PC-9 (cell line): ENCODE results near the gene NAV3. TPM values are rescaled to one million over a fixed set of nuclear protein-coding genes. Genes with fewer than 3 reads are reported as not detected.

Source experiments
- BruUV-seq: library from RNA; stranded (reverse); fragments of 400-500 nt; replicated peaks from 2 replicates; lab custom pipeline; 2021; lab: Mats Ljungman, UMichigan
- CTCF ChIA-PET: fragments of 300-600 bp; sonication (Branson Sonifier 250); formaldehyde crosslinking; loops from one replicate; lab custom pipeline; 2022; ENCODE audit warnings: antibody characterized with exemption; lab: Charles Lee
- POLR2A ChIA-PET: fragments of 300-600 bp; sonication (Branson Sonifier 250); formaldehyde crosslinking; loops from one replicate; lab custom pipeline; 2022; ENCODE audit warnings: antibody characterized with exemption; ENCODE audit not compliant: unreplicated experiment; lab: Charles Lee
- DNase-seq, 2 experiments: peaks; one replicate each; pipeline versions ENCODE4 v3.0.0 to v3.0.0-alpha.2; 2015 to 2022; ENCODE audit warnings: mixed read lengths in 1 of 2
- H2AFZ ChIP-seq: fragments of 200-600 bp; sonication (generic); 2 replicates; pipeline ENCODE4 v1.8.1; 2017; ENCODE audit warnings: antibody characterized with exemption
- H3F3A ChIP-seq: fragments of 200-600 bp; sonication (generic); 2 replicates; pipeline ENCODE4 v1.8.1; 2017; ENCODE audit warnings: antibody characterized with exemption, mild to moderate bottlenecking, low read depth; ENCODE audit not compliant: insufficient read depth
- H3K27ac ChIP-seq: fragments of 200-600 bp; sonication (generic); 2 replicates; pipeline ENCODE4 v1.6.1; 2016; ENCODE audit warnings: mixed run types
- H3K27me3 ChIP-seq: fragments of 200-600 bp; sonication (generic); 2 replicates; pipeline ENCODE4 v1.6.1; 2016; ENCODE audit warnings: low read depth, mixed run types; ENCODE audit not compliant: insufficient read depth
- H3K36me3 ChIP-seq: fragments of 200-600 bp; sonication (generic); 2 replicates; pipeline ENCODE4 v1.6.1; 2016; ENCODE audit warnings: low read depth, mixed run types
- H3K4me1 ChIP-seq: fragments of 200-600 bp; sonication (generic); replicated peaks from 2 replicates; pipeline ENCODE4 v1.6.1; 2016; ENCODE audit warnings: mixed run types; ENCODE audit not compliant: insufficient read depth
- H3K4me2 ChIP-seq: fragments of 200-600 bp; sonication (generic); 2 replicates; pipeline ENCODE4 v1.6.1; 2017; ENCODE audit warnings: mixed run types
- H3K4me3 ChIP-seq: fragments of 200-600 bp; sonication (generic); 2 replicates; pipeline ENCODE4 v1.6.1; 2016; ENCODE audit warnings: mixed run types
- H3K79me2 ChIP-seq: fragments of 200-600 bp; sonication (generic); 2 replicates; pipeline ENCODE4 v1.6.1; 2017; ENCODE audit warnings: low read depth, mixed run types
- H3K9me2 ChIP-seq: fragments of 200-600 bp; sonication (generic); 2 replicates; pipeline ENCODE4 v1.8.1; 2017; ENCODE audit warnings: mild to moderate bottlenecking; ENCODE audit not compliant: insufficient read depth
- H3K9me3 ChIP-seq: fragments of 200-600 bp; sonication (generic); 2 replicates; pipeline ENCODE4 v1.8.1; 2016; ENCODE audit warnings: low read depth; ENCODE audit not compliant: insufficient read depth
- H4K20me1 ChIP-seq: fragments of 200-600 bp; sonication (generic); 2 replicates; pipeline ENCODE4 v1.8.1; 2017; ENCODE audit not compliant: insufficient read depth
- CTCF ChIP-seq: fragments of 200-600 bp; sonication (generic); conservative IDR thresholded peaks from 2 replicates; pipeline ENCODE4 v1.6.1; 2017; ENCODE audit warnings: mixed run types, antibody characterized with exemption, mild to moderate bottlenecking, moderate library complexity
- EZH2 ChIP-seq: fragments of 200-600 bp; sonication (generic); IDR thresholded peaks from 2 replicates; pipeline ENCODE4 v1.8.0; 2017; ENCODE audit warnings: antibody characterized with exemption, low read depth
- intact Hi-C: fragments of 100-400 bp; cut with micrococcal nuclease; formaldehyde crosslinking; loops from one replicate; pipeline ENCODE4 v1.10.0; 2022; ENCODE audit not compliant: unreplicated experiment
- total RNA-seq: library from RNA; stranded (reverse); gene quantifications from 2 replicates; pipeline ENCODE4 v1.2.3, GENCODE V29; 2021

Gene NAV3
- total RNA-seq, 1 experiment from 2014 or later: 13.6 TPM

- Histone ChIP-seq H3F3A (no peaks in the 10 kb centered on the region), H3K79me2 (no peaks in the 10 kb centered on the region), H3K9me3 (no peaks in the 10 kb centered on the region), H2AFZ (no peak overlapping the region), H3K9me2 (peaks cover 4% of the 10 kb centered on the region; the same call in 1 of the 2 replicates), H3K4me1 (no peaks in the 10 kb centered on the region), H3K27ac (no peak overlapping the region), H3K4me3 (no peak overlapping the region), H4K20me1 (no peaks in the 10 kb centered on the region), H3K4me2 (no peak overlapping the region), H3K36me3 (no peaks in the 10 kb centered on the region), H3K27me3 (no peaks in the 10 kb centered on the region)
- POLR2A ChIA-PET: no interaction called here
- CTCF ChIA-PET: no interaction called here
- no TSS peak for BruUV-seq
- DNase-seq: no peak
- TF ChIP-seq CTCF (no peak), EZH2 (no peak)
- intact Hi-C loops: no loop called here
Measured at GRCh38 chr12:78038541-78038940, 207.8 kb downstream of the NAV3 start.

DNA sequence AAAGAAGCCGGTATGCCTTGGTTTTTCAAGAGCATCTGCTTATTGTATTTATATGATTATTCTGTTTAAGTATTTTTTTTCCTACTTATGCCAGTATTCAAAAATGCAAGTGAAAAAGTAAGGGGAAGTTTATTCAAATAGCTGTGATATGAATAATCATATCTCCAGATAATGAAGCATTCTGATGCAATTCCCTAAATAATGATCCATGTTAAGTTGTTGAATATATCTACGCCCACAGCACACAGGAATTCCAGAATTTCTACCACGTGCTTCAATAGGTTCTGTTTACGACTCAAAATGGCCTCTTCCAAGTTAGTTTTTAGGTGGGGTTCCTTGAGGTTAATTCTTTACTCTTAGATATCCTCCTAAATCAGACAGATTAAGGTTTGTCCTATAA lies 208.3 kb downstream of the NAV3 start:
- Histone ChIP-seq H4K20me1 (no peaks in the 10 kb centered on the region), H3K9me2 (peaks cover 4% of the 10 kb centered on the region; the same call in 1 of the 2 replicates), H3K79me2 (no peaks in the 10 kb centered on the region), H3K36me3 (no peaks in the 10 kb centered on the region), H3K9me3 (no peaks in the 10 kb centered on the region), H3F3A (no peaks in the 10 kb centered on the region), H2AFZ (no peak overlapping the region), H3K27me3 (no peaks in the 10 kb centered on the region), H3K4me1 (no peaks in the 10 kb centered on the region), H3K4me2 (no peak overlapping the region), H3K4me3 (no peak overlapping the region), H3K27ac (no peak overlapping the region)
- DNase-seq: no peak
- no TSS peak for BruUV-seq
- CTCF ChIA-PET: no interaction called here
- POLR2A ChIA-PET: no interaction called here
- intact Hi-C loops: no loop called here
- TF ChIP-seq CTCF (no peak), EZH2 (no peak)

DNA sequence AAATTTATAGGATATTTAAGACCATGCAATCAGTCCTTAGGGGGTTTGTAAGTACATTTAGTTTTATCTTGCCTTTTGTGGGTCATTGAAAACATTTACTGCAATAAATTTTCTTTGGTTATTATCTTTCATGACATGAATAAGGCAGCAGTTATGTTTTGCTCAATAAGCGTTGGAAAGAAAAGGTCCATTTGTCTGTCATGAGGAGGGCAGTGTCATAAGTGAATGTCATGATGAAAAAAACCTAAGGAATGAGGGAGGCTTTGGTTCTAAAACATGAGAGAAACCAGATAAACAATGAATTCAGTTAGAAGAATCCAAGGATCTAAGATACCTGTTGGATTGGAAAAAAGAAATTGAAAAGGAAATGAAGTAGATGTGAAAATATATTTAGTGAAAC lies 209.4 kb downstream of the NAV3 start:
- intact Hi-C loops: no loop called here
- Histone ChIP-seq H3K9me2 (peaks cover 4% of the 10 kb centered on the region; the same call in 1 of the 2 replicates), H3F3A (no peaks in the 10 kb centered on the region), H3K9me3 (no peaks in the 10 kb centered on the region), H4K20me1 (no peaks in the 10 kb centered on the region), H3K4me3 (no peak overlapping the region), H3K36me3 (no peaks in the 10 kb centered on the region), H3K4me2 (no peak overlapping the region), H3K79me2 (no peaks in the 10 kb centered on the region), H3K27me3 (no peaks in the 10 kb centered on the region), H2AFZ (no peak overlapping the region; the same call in 1 of the 2 replicates), H3K4me1 (no peaks in the 10 kb centered on the region), H3K27ac (no peak overlapping the region)
- TF ChIP-seq EZH2 (no peak), CTCF (no peak)
- ChIA-PET POLR2A (no interaction called here), CTCF (no interaction called here)
- DNase-seq: no peak
- BruUV-seq: no TSS peak
